HCT116 (cell line): Measurements from ENCODE around the gene NEB. TPM values are rescaled to one million over a fixed set of nuclear protein-coding genes. Genes with fewer than 3 reads are reported as not detected.

Experiments
- ATAC-seq: fragments of 200-7000 bp; cut with Tn5 transposase; 2 replicates; pipeline ENCODE4 v1.9.1; 2020; ENCODE audit warnings: mild to moderate bottlenecking, moderate library complexity
- BruUV-seq: library from RNA; stranded (reverse); fragments of 400-500 nt; replicated peaks from 2 replicates; lab custom pipeline; 2021; lab: Mats Ljungman, UMichigan
- CTCF ChIA-PET: fragments of 300-600 bp; sonication (Branson Sonifier 250); formaldehyde crosslinking; loops from one replicate; lab custom pipeline; 2021; ENCODE audit warnings: antibody characterized with exemption; lab: Charles Lee
- POLR2A ChIA-PET: fragments of 300-600, 350-600 bp; sonication (Branson Sonifier 250); formaldehyde crosslinking; loops from one replicate; lab custom pipeline; 2021; ENCODE audit warnings: antibody characterized with exemption; lab: Charles Lee
- RAD21 ChIA-PET, 2 experiments: fragments of 300-600 bp; sonication (Branson Sonifier 250); formaldehyde crosslinking; loops; one replicate each; lab custom pipeline; 2023; ENCODE audit warnings: low total read pairs in 2 of 2; ENCODE audit not compliant: uncharacterized antibody in 2 of 2, unreplicated experiment in 2 of 2, low non-redundant PET in 1 of 2; lab: Charles Lee
- DNase-seq: peaks from one replicate; pipeline ENCODE4 v3.0.0-alpha.2; 2010; ENCODE audit warnings: low read depth, low spot score
- H2AFZ ChIP-seq: fragments of 200-600 bp; shearing (Covaris generic), sonication (generic); 2 replicates; pipeline ENCODE4 v1.6.1; 2017; ENCODE audit warnings: low read depth, mixed run types, mixed read lengths, antibody characterized with exemption, low read length; ENCODE audit not compliant: poor library complexity, severe bottlenecking
- H3K27ac ChIP-seq: 2 replicates; pipeline ENCODE4 v1.5.1; 2012; ENCODE audit warnings: low read depth, low read length
- H3K27me3 ChIP-seq: fragments of 200-600 bp; sonication (generic); 2 replicates; pipeline ENCODE4 v1.6.1; 2016; ENCODE audit warnings: mixed run types, low read length, mixed read lengths; ENCODE audit not compliant: insufficient read depth
- H3K36me3 ChIP-seq, 2 experiments: fragments of 200-500 bp in 1 of 2; fragments of 200-600 bp in 1 of 2; sonication (Bioruptor generic) in 1 of 2; sonication (generic) in 1 of 2; 2 replicates each; pipeline versions ENCODE4 v1.5.1 to v1.6.1; 2014 to 2016; ENCODE audit warnings: low read length in 2 of 2, inconsistent platforms in 1 of 2, mixed read lengths in 1 of 2, mixed run types in 1 of 2; ENCODE audit not compliant: insufficient read depth in 2 of 2, control insufficient read depth in 1 of 2
- H3K4me1 ChIP-seq, 2 experiments: fragments of 200-600 bp in 1 of 2; sonication (generic) in 1 of 2; 2 replicates each; pipeline versions ENCODE4 v1.5.1 to v1.6.1; 2012 to 2017; ENCODE audit warnings: low read length in 2 of 2, inconsistent platforms in 1 of 2, mild to moderate bottlenecking in 1 of 2, mixed read lengths in 1 of 2, mixed run types in 1 of 2, moderate library complexity in 1 of 2; ENCODE audit not compliant: insufficient read depth in 2 of 2, control insufficient read depth in 1 of 2
- H3K4me2 ChIP-seq: fragments of 200-600 bp; sonication (generic); 2 replicates; pipeline ENCODE4 v1.6.1; 2017; ENCODE audit warnings: mixed run types, low read length, mixed read lengths
- H3K4me3 ChIP-seq, 2 experiments: fragments of 200-600 bp in 1 of 2; sonication (generic) in 1 of 2; replicated peaks in 1 of 2; 2 replicates each; pipeline ENCODE4 v1.5.1; 2011 to 2016; ENCODE audit warnings: low read length in 2 of 2, control low read depth in 1 of 2, low read depth in 1 of 2, mild to moderate bottlenecking in 1 of 2, mixed read lengths in 1 of 2, mixed run types in 1 of 2
- H3K79me2 ChIP-seq: fragments of 200-600 bp; sonication (generic); 2 replicates; pipeline ENCODE4 v1.6.1; 2017; ENCODE audit warnings: mild to moderate bottlenecking, mixed run types, low read length, moderate library complexity, mixed read lengths; ENCODE audit not compliant: insufficient read depth
- H3K9ac ChIP-seq: fragments of 200-600 bp; sonication (generic); 2 replicates; pipeline ENCODE4 v1.6.1; 2016; ENCODE audit warnings: low read length, mixed read lengths
- H3K9me2 ChIP-seq: fragments of 200-600 bp; sonication (generic), shearing (Covaris generic); 2 replicates; pipeline ENCODE4 v1.6.1; 2017; ENCODE audit warnings: mixed run types, mild to moderate bottlenecking, moderate library complexity; ENCODE audit not compliant: insufficient read depth
- H3K9me3 ChIP-seq, 2 experiments: fragments of 200-500 bp in 1 of 2; fragments of 200-600 bp in 1 of 2; sonication (Bioruptor generic) in 1 of 2; sonication (generic) in 1 of 2; 2 replicates each; pipeline ENCODE4 v1.6.1; 2014 to 2017; ENCODE audit warnings: low read length in 2 of 2, mixed read lengths in 2 of 2, inconsistent platforms in 1 of 2, low read depth in 1 of 2, mild to moderate bottlenecking in 1 of 2, mixed run types in 1 of 2, moderate library complexity in 1 of 2; ENCODE audit not compliant: control insufficient read depth in 1 of 2, insufficient read depth in 1 of 2
- H4K20me1 ChIP-seq: fragments of 200-600 bp; sonication (generic), shearing (Covaris generic); 2 replicates; pipeline ENCODE4 v1.6.1; 2017; ENCODE audit warnings: mixed run types, mild to moderate bottlenecking, moderate library complexity; ENCODE audit not compliant: insufficient read depth
- CBX3 ChIP-seq: IDR thresholded peaks from 2 replicates; pipeline ENCODE4 v1.6.1; 2012; ENCODE audit warnings: low read depth
- CEBPB ChIP-seq: IDR thresholded peaks from 2 replicates; pipeline ENCODE4 v1.6.1; 2012; ENCODE audit warnings: low read depth
- ELF1 ChIP-seq: IDR thresholded peaks from 2 replicates; pipeline ENCODE4 v1.6.1; 2012; ENCODE audit warnings: low read depth, borderline replicate concordance
- EZH2 ChIP-seq: fragments of 200-600 bp; sonication (generic); IDR thresholded peaks from 2 replicates; pipeline ENCODE4 v1.6.1; 2017; ENCODE audit warnings: antibody characterized with exemption, mixed run types
- EZH2phosphoT487 ChIP-seq: fragments of 200-600 bp; IDR thresholded peaks from 2 replicates; pipeline ENCODE4 v1.6.1; 2018; ENCODE audit warnings: antibody characterized with exemption, borderline replicate concordance
- FOSL1 ChIP-seq: IDR thresholded peaks from 2 replicates; pipeline ENCODE4 v1.6.1; 2012; ENCODE audit warnings: low read depth
- JUND ChIP-seq: IDR thresholded peaks from 2 replicates; pipeline ENCODE4 v1.6.1; 2012
- MAX ChIP-seq: IDR thresholded peaks from 2 replicates; pipeline ENCODE4 v1.6.1; 2012
- POLR2A ChIP-seq: IDR thresholded peaks from 2 replicates; pipeline ENCODE4 v1.7.0; 2011; ENCODE audit warnings: borderline replicate concordance; ENCODE audit not compliant: insufficient read depth, insufficient read length; ENCODE audit errors: extremely low read depth
- POLR2AphosphoS5 ChIP-seq: IDR thresholded peaks from 2 replicates; pipeline ENCODE4 v1.6.1; 2011; ENCODE audit warnings: mild to moderate bottlenecking, low read depth, low read length, moderate library complexity
- RAD21 ChIP-seq: IDR thresholded peaks from 2 replicates; pipeline ENCODE4 v1.6.1; 2012; ENCODE audit warnings: low read depth, mild to moderate bottlenecking
- SIN3A ChIP-seq: IDR thresholded peaks from 2 replicates; pipeline ENCODE4 v1.6.1; 2012; ENCODE audit warnings: low read depth
- SP1 ChIP-seq: IDR thresholded peaks from 2 replicates; pipeline ENCODE4 v1.6.1; 2012; ENCODE audit warnings: low read depth
- TCF7L2 ChIP-seq: IDR thresholded peaks from 2 replicates; pipeline ENCODE4 v1.7.0; 2011; ENCODE audit warnings: borderline replicate concordance, inconsistent platforms; ENCODE audit not compliant: insufficient read depth, insufficient read length; ENCODE audit errors: extremely low read depth
- YY1 ChIP-seq: IDR thresholded peaks from 2 replicates; pipeline ENCODE4 v1.6.1; 2011; ENCODE audit warnings: low read length, low read depth, moderate library complexity, mild to moderate bottlenecking; ENCODE audit not compliant: insufficient replicate concordance; ENCODE audit errors: extremely low read depth
- ZNF274 ChIP-seq: fragments of 200-500 bp; sonication (Bioruptor generic); IDR thresholded peaks from 2 replicates; pipeline ENCODE4 v1.6.1; 2014; ENCODE audit warnings: mild to moderate bottlenecking, low read depth, low read length, inconsistent platforms
- intact Hi-C: fragments of 100-400 bp; cut with micrococcal nuclease; formaldehyde crosslinking; loops from 2 replicates; pipeline ENCODE4 v1.10.0; 2022
- total RNA-seq: library from RNA; stranded (reverse); gene quantifications from one replicate; pipeline ENCODE4 v1.2.1, GENCODE V29; 2021; ENCODE audit not compliant: unreplicated experiment
- TF ChIP-seq, protein P1 (sequence below): IDR thresholded peaks from 2 replicates; pipeline ENCODE4 v1.6.1; 2011; ENCODE audit warnings: mild to moderate bottlenecking, low read length, moderate library complexity; ENCODE audit not compliant: insufficient replicate concordance; ENCODE audit errors: extremely low read depth
- TF ChIP-seq, protein P2 (sequence below), 3 experiments: fragments of 200-600 bp in 1 of 3; sonication (generic) in 1 of 3; IDR thresholded peaks in 2 of 3; conservative IDR thresholded peaks in 1 of 3; 2 replicates each; pipeline ENCODE4 v1.5.1; 2012 to 2017; ENCODE audit warnings: low read depth in 2 of 3, low read length in 2 of 3, antibody characterized with exemption in 1 of 3, borderline replicate concordance in 1 of 3, control low read depth in 1 of 3, mild to moderate bottlenecking in 1 of 3, mixed read lengths in 1 of 3, mixed run types in 1 of 3, moderate library complexity in 1 of 3; ENCODE audit not compliant: insufficient read depth in 1 of 3
- TF ChIP-seq, protein P3 (sequence below): IDR thresholded peaks from 2 replicates; pipeline ENCODE4 v1.6.1; 2012

The NEB gene
- total RNA-seq, 1 experiment from 2014 or later = 0.34 TPM

DNA sequence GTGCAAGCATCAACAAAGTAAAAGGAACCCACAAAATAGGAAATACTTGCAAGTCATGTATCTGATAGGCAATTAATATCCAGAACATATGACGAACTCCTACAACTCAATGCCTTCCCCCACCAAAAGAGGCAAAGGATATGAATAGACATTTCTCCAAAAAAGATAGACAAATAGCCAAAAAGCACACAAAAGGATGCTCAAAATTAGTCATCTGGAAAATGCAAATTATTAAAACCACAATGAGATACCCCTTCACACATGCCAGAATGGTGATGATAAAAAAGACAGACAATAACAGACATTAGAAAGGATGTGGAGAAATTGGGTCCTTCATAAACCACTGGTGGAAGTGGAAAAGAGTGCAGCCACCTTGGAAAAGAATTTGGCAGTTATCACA is 248.2 kb downstream of the NEB start:
- H3K4me1 ChIP-seq = no peaks in the 10 kb centered on the region
- ChIA-PET POLR2A (no interaction called here), CTCF (no interaction called here), RAD21 (no interaction called here)
- no peaks in the 10 kb centered on the region for H3K9me3 ChIP-seq
- no peaks in the 10 kb centered on the region for H3K27me3 ChIP-seq
- H3K9ac ChIP-seq = no peak overlapping the region
- H3K4me2 ChIP-seq = no peak overlapping the region
- no peak for TF ChIP-seq EZH2phosphoT487
- no peak for TF ChIP-seq CEBPB
- no peak for TF ChIP-seq EZH2
- TF ChIP-seq SP1 = no peak
- TF ChIP-seq JUND = no peak
- TF ChIP-seq ZNF274 = no peak
- no peak for TF ChIP-seq CBX3
- no peak for TF ChIP-seq ELF1
- TF ChIP-seq POLR2AphosphoS5 = no peak
- TF ChIP-seq TCF7L2 = no peak
- no peak for TF ChIP-seq MAX
- TF ChIP-seq SIN3A = no peak
- TF ChIP-seq RAD21 = no peak
- TF ChIP-seq, protein P1, sequence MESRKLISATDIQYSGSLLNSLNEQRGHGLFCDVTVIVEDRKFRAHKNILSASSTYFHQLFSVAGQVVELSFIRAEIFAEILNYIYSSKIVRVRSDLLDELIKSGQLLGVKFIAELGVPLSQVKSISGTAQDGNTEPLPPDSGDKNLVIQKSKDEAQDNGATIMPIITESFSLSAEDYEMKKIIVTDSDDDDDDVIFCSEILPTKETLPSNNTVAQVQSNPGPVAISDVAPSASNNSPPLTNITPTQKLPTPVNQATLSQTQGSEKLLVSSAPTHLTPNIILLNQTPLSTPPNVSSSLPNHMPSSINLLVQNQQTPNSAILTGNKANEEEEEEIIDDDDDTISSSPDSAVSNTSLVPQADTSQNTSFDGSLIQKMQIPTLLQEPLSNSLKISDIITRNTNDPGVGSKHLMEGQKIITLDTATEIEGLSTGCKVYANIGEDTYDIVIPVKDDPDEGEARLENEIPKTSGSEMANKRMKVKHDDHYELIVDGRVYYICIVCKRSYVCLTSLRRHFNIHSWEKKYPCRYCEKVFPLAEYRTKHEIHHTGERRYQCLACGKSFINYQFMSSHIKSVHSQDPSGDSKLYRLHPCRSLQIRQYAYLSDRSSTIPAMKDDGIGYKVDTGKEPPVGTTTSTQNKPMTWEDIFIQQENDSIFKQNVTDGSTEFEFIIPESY = no peak
- TF ChIP-seq, protein P2, sequence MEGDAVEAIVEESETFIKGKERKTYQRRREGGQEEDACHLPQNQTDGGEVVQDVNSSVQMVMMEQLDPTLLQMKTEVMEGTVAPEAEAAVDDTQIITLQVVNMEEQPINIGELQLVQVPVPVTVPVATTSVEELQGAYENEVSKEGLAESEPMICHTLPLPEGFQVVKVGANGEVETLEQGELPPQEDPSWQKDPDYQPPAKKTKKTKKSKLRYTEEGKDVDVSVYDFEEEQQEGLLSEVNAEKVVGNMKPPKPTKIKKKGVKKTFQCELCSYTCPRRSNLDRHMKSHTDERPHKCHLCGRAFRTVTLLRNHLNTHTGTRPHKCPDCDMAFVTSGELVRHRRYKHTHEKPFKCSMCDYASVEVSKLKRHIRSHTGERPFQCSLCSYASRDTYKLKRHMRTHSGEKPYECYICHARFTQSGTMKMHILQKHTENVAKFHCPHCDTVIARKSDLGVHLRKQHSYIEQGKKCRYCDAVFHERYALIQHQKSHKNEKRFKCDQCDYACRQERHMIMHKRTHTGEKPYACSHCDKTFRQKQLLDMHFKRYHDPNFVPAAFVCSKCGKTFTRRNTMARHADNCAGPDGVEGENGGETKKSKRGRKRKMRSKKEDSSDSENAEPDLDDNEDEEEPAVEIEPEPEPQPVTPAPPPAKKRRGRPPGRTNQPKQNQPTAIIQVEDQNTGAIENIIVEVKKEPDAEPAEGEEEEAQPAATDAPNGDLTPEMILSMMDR (IDR thresholded peaks at IDR 0.05 in 2 of 3, conservative IDR thresholded peaks at IDR 0.05 in 1 of 3; ENCODE audit: borderline replicate concordance in 1 of 3, insufficient read depth in 1 of 3, low read depth in 2 of 3, low read length in 2 of 3) = no peak
- TF ChIP-seq, protein P3, sequence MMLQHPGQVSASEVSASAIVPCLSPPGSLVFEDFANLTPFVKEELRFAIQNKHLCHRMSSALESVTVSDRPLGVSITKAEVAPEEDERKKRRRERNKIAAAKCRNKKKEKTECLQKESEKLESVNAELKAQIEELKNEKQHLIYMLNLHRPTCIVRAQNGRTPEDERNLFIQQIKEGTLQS = no peak
- no peak for TF ChIP-seq POLR2A
- no peak for TF ChIP-seq FOSL1
- no peak for TF ChIP-seq YY1
- no peaks in the 10 kb centered on the region for H3K9me2 ChIP-seq
- no peak overlapping the region for H3K4me3 ChIP-seq
- H3K27ac ChIP-seq = no peak overlapping the region
- peaks cover 7% of the 10 kb centered on the region; the same call in 1 of the 2 replicates for H3K79me2 ChIP-seq
- DNase-seq = no peak
- peaks cover 10% of the 10 kb centered on the region; the same call in 1 of the 2 replicates for H4K20me1 ChIP-seq
- H3K36me3 ChIP-seq = peaks cover 7 to 23% of the 10 kb centered on the region in 2 experiments; a peak in 2 of 4 replicates
- ATAC-seq = no peak
- BruUV-seq = no TSS peak
- no peak overlapping the region for H2AFZ ChIP-seq
- intact Hi-C loops = no loop called here
